GM18502 (cell line): ENCODE measurements around the gene HECW1.

ENCODE experiments used
- ATAC-seq: cut with Tn5 transposase; IDR thresholded peaks from one replicate; pipeline ENCODE4 v1.9.1; 2021; ENCODE audit warnings: mild to moderate bottlenecking; ENCODE audit not compliant: unreplicated experiment, poor library complexity

HECW1 gene

DNA sequence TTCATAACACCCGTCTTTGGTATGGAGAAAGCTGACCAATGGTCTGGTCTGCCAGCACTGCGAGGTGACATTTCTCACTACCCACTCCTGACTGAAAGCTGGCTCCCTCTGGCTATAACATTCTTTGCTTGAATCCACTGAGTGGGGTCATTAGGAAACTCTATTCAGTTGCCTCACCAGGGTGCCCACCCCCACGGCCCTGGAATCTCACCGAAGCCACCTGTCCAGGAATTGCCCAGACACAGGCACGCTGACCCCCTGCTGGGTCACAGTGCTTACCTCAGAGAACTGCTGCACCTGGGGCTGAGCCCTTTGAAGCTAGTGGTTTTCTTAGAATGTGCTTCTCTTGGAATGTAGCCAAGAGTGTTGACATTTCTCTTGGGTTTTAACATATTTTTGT, 28.6 kb downstream of the HECW1 start:
- ATAC-seq = no peak

DNA sequence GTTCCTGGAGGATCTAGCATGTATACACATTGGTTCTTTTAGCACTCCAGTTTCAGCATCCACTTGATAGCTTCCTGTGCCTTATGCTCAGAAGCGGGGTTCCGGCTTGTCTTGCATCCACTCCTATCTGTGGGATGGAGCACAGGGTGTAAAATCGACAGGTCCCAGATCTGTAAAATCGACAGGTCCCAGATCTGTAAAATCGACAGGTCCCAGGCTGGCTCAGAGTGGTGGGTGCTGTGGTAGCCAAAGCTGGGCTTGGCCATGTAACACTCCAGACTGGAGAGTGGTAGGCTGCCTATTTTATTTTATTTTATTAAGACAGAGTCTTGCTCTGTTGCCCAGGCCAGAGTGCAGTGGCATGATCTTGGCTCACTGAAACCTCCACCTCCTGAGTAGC, 30.3 kb downstream of the HECW1 start:
- ATAC-seq = no peak

DNA sequence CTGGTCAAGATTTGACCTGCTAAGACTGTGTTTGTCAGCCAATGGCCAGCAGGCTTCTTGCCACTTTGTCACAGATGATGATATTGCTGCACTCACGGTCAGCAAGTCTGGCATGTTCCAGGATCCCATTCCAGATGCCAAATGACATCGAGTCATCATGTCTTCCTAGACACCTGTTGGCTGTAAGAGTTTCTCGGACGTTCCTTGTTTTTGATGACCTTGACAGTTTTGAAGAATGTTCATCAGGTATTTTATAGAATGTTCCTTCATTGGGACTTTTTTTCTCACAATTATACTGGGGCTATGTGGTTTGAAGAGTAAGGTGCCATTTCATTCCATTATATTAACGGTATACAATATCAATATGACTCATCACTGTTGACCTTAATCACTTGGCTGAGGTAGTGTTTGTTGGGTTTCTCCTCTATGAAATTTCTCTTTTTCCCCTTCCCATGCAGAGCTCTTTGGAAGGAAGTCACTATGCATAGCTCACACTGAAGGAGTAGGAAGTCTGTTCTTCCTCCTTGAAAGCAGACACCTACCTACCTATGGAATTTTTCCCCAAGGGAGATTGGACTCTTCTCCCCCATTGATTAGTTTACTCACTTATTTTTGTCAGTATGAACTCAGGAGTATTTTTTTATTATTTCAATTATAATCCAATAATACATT, 31.6 kb downstream of the HECW1 start:
- no peak for ATAC-seq

DNA sequence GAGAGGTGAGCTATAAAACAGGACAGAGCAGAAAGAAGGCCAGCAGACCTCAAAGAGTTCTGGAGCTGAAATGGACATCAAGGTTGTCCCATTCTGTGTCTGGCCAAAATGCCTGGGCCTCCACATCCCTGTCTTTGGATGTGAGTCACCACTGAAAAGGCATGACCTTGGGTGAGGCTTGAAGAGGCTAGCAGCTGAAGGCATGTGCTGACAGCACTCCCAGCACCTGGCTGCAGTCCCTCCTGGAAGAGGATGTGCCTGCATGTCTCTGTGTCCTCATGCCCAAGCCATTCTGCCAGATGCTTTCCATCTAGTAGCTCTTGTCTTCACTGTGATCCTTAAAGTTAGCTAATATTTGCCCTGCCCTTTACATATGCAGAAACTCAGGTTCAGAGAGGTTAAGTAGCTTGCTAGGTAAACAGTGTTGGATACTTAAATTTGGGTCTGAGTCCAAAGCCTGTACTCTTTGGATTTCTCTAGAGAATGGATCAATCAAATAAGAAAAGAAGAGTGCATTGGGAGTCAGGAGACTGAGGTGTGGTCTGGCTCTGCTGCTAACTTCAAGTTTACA, 35.8 kb downstream of the HECW1 start:
- ATAC-seq = no peak

DNA sequence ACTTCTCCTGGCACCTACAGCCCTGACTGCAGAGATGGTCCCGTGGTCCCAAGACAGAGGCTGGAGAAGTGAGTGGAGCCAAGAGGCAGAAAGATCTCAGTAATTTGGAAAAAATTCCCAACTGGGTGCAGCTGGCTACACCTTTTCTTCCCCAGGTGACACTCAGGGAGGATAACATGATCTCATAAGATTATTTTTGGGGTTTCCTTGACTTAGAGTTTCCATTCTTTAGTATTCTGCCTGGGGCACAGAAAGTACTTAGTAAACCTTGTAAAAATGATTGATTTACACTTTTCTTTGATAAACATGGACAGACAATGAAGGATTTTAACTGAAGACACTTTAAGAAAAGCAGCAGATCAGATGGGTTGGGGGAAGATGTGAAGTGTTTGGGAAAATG, 38.6 kb downstream of the HECW1 start:
- no peak for ATAC-seq

DNA sequence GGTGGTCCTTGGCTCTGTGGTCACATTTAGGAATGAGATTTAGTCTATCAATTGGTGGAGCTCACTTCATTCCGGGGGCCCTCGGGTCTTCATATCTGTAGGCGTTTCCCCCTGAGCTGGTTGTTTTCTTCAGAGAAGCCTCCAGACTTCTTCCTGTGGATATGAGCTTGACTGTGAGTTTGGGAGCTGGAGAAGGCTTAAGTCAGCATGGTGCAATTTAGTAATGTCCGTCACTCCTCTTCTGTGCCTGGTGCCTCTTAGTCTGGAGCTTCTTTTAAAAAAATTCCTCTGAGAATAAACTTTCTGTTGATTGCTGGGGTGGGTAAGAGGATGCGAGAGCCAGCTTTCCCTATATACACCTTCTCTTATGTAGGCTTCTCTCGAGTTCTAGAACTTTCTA, 40.2 kb downstream of the HECW1 start:
- no peak for ATAC-seq

DNA sequence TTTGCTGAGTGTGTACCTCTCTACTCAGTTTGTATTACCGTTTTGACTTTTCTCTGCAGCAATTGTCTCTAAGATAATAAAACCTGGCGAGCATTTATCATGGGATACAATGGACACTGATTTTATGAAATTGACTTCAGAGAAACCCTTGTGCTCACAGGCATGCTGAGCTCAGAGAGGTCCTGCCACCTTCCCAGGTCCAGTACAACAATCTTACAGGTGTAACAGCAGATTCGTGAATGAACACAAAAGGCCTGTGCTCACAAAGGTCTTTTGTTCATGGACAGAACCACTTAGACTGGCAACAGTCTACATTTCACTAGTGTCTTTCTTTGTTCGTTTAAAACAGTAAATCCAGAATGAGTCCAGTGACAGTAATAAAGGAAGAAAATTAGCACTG, 43.2 kb downstream of the HECW1 start:
- ATAC-seq = no peak

DNA sequence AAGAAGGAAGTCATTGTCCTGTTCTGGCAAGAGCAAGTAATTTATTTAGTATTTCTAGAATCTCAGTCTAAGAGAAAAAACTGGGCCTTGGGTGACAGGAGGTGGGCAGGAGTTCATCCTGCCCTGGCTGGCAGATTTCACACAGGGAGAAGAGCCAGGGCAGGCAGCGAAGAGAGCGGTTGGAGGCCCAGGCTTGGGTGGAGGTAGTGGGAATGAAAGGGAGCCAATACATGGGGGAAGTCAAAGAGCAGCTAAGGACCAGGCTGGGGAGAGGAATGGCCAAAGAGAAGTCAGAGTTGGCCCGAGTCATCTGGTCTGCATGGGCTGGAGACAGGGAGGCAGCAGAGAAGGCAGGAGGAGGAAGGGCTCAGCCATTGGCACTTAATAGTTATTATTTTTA, 51.4 kb downstream of the HECW1 start:
- no peak for ATAC-seq

DNA sequence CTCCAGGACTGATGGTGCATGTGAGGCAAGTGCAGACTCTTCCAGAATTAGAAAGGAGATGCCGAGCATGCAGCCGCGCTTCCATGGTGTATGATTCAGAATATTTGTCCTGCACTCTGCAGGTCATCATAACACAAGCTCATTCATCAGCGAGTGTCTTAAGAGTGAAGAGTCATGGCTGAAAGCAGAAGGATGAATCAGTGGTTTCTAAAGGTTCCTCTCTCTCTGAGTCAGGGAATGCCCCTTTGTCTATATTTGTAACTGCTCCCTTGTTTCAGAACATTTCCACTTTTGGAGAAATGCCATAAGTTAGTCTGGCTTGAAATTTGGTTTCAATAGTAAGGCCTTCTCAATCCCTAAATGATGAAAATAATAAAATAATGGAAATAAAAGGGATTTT, 52.3 kb downstream of the HECW1 start:
- ATAC-seq = peak; percentile 97

DNA sequence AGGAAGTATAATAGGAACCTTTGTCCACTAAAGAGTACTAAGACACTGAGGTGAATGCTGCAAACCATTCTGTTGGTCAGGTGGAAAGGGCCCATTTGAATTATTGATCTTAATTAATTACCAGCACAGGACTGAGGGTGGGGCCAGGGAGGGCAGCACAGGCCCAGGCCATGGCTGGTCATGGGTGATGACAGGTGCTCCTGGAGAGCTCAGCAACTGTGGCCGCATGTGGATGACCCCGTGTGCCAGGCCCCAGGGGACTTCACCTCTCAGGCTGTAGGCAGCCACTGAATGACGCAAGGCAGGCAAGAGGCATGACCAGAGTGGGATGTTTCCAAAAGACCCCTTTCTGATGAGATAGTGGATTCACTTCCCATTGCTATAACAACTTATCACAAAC, 54.2 kb downstream of the HECW1 start:
- no peak for ATAC-seq

DNA sequence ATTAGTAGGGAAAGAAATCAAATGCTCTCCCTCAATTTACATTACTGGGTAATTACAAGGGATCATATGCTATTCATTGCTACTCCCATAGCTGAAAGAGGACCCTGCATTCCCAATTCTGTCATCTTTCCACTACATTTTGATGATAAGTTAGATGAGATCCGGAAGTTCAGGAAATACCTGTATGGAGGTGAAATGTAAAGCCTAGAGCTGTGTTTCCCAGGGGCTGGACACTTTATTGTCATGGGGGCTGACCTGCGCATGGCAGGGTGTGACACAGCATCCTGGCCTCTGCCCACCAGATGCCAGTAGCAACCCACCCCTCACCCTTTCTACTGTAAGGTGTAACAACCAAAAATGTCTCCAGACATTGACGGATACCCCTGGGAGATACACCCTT, 56.6 kb downstream of the HECW1 start:
- no peak for ATAC-seq

DNA sequence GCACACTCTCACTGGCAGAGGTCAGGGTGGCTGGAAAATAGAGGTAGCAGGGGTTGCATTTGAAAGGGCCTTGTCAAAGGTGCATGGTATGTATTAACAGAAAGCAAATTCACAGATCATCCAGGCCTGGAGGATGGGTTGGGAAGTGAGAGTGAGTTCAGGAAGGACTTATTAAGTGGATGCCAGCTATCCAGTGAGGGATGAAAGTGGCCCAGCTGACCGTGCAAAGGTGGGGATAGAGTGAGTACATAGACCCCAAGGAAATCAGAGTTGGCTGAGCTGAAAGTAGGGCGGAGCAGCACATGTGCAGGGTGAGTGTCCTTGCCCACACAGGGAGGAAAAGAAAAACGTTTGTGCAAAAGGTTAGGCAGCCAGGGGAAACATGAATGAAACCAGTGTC, 58.1 kb downstream of the HECW1 start:
- ATAC-seq = no peak

DNA sequence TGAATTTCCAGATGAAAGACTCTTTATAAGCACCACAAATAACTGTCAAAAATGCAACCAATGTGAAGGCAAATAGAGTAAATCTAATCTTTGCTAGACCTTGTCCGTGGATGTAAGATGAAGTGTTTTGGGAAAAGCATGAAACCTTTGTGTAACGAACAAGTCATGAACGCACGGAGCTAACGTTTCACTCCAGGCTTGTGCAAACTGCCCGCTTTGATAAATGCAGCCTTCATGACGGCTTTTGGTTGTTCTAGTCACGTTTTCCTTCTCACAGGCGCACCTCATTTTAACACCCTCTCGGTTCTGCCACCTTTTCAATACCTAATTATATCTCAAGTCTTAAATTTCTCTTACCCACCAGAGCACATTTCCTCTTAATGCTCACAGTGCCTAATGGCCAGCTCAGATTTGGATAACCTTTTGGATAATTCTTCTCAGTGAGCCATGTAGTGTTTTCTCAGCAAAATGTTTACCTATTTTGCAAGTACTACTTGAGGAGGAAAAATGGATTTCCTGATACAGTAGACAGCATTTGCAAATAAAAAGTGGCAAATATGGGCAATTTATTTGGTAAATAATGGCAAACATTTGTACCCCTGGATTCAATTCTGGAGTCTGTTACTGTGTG, 63.2 kb downstream of the HECW1 start:
- no peak for ATAC-seq

DNA sequence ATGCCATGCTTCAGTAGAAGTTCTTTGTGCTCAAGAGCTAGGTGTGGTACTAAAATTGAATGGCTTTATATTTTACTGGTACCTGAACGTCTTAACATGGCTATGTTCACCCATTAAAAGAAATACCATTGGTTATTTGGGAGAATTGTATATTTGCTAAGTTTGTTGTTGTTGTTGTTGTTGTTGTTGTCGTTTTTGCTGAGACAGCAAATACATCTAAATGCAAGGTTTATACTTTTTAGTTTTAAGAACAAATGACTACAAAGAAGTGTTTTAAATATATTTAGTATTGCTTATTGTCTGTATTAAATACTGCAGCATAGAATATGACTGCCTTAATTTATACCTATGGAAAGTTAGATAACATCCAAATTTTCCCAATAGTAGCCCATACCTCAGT, 66.9 kb downstream of the HECW1 start:
- ATAC-seq = no peak

DNA sequence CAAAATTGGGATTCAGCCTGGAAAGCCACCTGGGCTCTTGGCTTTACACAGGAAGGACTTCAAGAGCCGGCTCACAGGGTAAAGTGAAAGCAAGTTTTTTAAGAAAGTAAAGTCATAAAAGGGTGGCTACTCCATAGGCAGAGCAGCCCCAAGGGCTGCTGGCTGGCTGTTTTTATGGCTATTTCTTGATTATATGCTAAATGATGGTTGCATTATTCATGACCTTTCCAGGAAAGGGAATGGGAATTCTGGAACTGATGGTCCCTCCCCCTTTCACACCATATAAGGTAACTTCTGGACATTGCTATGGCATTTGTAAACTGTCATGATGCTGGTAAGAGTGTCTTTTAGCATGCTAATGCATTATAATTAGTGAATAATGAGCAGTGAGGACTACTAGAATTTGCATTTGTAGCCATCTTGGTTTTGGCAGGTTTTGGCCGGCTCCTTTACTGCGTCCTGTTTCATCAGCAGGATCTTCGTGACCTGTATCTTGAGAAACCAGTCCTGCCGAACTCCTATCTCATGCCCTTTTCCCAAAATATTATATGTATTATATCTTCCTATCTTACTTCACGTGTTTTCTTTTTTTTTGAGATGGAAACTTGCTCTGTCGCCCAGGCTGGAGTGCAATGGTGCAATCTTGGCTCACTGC, 80.5 kb downstream of the HECW1 start:
- ATAC-seq = no peak

DNA sequence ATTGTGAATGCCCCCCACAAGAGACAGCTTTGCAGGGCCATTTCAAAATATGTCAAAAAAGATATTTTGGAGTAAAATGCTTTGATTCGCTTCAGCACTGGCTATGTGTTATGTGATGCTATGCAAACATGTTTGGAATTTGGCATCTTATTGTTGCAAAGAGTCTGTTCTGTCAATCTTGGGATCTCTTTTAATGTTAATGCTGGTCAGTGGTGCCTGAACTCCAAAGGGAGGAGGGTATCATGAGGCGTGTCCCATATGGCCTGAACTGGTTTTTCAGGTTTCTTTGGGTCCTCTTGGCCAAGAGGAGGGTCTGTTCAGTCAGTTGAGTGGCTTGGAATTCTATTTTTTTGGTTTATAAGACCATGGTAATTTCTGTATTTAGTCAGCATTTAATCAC, 81.4 kb downstream of the HECW1 start:
- no peak for ATAC-seq

DNA sequence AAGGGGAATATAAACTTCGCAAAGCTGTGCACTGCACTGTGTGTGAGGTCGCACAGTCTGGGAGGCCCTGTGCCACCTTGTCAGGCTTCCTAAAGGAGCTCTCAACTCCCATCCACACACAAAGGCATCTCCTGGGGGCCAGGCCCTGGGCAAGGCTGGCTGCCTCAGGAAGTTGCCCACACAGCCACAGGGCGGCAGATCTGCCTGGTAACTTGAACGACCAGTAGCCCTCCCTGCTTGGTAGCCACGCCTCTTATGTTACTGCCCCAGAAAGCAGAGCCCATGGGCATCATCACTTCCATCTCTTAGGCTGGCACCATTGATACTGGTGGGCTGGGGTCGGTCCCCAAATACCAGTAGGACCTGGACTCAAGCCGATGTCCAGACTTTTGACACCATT, 82.8 kb downstream of the HECW1 start:
- no peak for ATAC-seq

DNA sequence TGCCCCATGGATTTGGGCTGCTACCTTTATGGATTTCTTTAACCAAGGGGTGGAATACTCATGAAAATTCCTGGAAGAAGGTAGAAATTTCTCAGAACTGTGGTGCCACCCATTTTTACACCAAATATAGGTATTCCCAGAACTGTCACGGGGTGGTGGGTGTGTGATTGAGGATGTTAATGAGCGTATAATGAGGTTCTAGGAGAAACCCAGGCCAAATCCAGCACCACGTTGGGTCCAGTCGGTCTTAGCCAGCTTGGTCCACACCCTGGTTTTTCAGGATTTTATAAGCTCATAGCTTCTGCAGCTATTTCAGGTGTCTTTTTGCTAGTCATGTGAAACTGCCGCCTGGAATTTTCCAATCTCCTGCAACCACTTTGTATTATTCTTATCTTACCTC, 83.3 kb downstream of the HECW1 start:
- no peak for ATAC-seq

DNA sequence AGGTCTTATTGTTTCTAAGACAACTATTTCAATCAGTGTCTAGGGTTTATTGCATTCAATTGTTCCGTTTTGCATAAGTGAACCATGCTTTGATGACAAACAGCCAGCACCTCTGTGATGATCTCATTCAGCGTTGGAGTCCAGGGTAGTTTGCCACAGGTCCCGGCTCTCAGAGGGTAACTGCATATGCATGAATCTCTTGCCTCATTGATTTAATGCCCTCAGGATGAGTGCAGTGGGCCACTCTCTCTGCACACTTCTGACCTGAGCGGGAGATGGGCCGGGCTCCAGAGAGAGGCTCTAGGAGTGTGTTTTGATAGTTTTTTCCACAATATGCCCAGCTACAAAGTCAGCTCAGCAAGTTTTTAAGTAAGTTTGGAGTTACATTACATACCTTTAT, 83.9 kb downstream of the HECW1 start:
- no peak for ATAC-seq

DNA sequence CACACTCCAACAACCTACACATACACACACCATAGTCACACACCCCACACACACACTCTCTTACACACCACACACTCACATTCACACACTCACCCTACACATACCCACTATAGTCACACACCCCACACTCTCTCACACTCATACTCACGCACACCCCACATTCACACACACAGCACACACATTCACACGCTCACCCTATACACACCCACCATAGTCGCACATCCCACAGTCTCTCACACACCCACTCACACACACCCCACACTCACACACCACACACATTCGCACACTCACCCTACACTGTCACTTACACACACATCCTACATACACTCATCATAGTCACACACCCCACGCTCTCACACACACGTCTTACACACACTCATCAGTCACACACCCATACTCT, 85.6 kb downstream of the HECW1 start:
- ATAC-seq = no peak

DNA sequence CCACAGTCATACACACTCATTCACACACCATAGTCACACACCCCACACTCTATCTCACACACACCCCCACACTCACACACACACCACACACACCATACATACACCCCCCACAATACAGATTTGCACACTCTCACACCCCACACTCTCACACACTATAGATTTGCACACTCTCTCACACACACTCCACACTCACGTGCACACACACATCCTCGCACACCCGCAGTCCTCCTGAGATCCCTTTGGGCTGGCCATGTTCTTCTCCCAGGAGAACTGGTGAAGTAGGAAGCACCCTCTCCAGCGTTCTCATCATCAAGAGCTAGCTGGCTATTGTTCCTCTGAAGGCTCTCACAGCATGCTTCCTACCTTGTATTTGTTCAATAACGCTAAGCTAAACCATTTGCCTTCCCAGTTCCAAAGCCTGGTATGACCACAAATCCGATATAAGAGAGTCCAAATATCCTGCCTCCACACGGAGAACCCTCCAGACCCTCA, 86.2 kb downstream of the HECW1 start:
- ATAC-seq = no peak
